DLD1 (cell line): Measurements from ENCODE around the gene DAPK3.
"Not testable (repeated sequence)": the region's sequence is repeated elsewhere in the genome, so short reads cannot be mapped to it uniquely, and the experiment has no call there.

Experiments used
- in situ Hi-C: cut with HindIII; loops from 2 replicates; pipeline ENCODE4 v1.10.0; 2017; ENCODE audit warnings: low sequenced_read_pairs

The DAPK3 gene

GRCh38 chr19:3979674-3980352, 8.9 kb upstream of the DAPK3 start:
- in situ Hi-C loops, result loop anchor here (25.0 kb wide), 1 partner anchor 232 kb away; no protein-coding TSS in a partner anchor

GRCh38 chr19:3979289-3979673, 8.4 kb upstream of the DAPK3 start:
- in situ Hi-C loops, result loop anchor here (25.0 kb wide), 1 partner anchor 233 kb away; no protein-coding TSS in a partner anchor

- in situ Hi-C loops, result loop anchor here (25.0 kb wide), 1 partner anchor 234 kb away; no protein-coding TSS in a partner anchor
Measured at GRCh38 chr19:3978145-3978544, 7.2 kb upstream of the DAPK3 start.

DNA sequence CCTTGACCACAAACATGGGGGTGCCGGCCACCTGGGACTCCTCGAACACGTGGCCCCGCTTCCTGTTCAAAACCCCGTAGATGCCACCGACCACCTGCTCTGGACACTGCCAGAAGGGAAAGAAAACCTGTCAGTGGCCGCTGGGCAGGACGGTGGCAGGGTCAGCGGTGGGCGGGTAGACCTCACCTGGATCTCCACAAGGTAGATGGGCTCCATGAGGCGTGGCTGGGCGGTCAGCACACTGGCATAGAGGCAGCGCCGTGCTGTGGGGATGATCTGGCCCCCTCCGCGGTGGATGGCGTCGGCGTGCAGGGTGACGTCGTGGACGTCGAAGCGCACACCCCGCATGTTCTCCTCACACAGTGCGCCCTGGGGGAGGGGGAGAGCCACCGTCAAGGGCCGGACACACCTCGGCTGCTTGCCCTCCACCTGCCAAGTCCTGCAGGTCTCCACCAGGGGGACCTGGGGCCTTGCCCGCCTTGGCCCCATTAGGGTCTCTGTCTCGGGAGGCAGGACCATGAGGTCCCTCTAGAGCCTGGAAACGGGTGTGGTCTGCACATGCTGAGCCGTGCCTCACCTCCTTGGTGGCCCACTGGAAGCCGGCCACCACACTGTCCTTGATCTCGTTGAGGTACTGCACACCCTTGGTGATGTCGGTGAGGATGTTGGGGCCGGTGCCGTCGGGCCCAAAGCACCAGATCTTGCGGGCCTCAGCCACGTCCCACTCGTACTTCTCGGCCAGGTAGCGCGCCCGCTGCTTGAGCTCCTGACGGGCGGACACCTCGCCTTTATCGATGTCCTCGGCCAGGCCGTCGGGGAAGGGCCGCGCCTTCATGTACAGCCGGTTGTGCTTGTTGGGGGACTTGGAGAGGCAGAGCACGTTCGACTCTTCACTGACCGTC, 6.6 kb upstream of the DAPK3 start:
- in situ Hi-C loops, result loop anchor here (25.0 kb wide), 1 partner anchor 235 kb away; no protein-coding TSS in a partner anchor

DNA sequence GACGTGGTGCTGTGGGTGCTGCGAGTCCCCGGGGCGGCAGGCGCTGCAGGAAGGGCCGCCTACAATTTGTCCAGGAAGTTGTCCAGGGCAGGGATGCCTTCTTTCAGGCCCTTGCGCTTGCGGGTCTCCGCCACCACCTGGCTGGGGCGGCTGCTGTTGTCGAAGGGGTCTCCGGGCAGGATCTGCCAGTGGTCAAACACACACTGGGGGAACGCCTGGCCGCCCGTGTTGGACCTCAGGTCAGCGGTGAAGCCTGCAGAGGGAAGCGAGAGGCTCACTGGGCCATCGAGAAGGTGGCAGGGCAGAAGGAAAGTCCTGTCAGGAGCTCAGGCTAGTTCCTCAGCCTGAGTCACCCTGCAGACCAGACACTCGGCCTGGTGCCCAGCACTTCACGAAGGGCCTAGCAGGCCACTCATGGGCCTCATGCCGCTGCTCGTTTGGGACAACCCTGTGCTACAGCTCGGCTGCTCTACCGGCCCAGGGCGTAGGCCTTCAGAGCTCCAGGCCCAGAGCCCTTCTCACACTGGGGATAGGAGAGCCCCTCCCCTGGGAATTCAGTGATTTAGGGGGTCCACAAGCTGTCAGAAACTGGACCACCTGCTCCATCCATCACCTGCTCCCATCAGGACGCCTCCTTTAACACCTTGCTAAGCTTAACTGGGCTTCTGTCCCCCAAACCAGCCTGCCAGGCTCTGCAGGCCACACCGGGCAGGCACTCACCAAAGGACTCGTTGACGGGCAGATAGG, 5.8 kb upstream of the DAPK3 start:
- in situ Hi-C loops, result loop anchor here (25.0 kb wide), 1 partner anchor 236 kb away; no protein-coding TSS in a partner anchor

DNA sequence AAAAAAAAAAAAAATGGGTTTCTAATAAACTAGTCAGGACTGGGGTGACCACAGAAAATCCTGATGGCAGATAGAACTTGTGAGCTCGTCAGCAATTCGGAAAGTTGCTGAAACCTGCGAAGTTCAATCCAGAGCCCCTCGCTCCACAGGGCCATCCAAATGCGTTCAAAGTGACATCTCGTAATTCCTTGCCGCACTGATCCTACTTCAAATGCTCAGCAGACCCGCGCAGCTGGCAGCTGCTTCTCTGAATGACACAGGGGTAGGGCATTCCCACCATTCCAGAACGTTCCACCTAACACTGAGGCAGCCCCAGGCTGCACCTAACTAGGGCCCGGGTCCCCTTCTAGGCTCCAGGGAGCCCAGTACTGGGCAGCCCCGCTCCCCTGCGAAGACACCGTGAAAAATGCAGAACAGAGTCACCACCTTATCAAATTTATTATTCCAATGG, 4.8 kb upstream of the DAPK3 start:
- in situ Hi-C loops, result loop anchor here (25.0 kb wide), 1 partner anchor 237 kb away; no protein-coding TSS in a partner anchor

- in situ Hi-C loops, result loop anchor here (25.0 kb wide), 1 partner anchor 237 kb away; no protein-coding TSS in a partner anchor
Measured at GRCh38 chr19:3975144-3975543, 4.2 kb upstream of the DAPK3 start.

GRCh38 chr19:3970313-3970807, 539 bp downstream of the DAPK3 start:
- in situ Hi-C loops, result no loop called here

DNA sequence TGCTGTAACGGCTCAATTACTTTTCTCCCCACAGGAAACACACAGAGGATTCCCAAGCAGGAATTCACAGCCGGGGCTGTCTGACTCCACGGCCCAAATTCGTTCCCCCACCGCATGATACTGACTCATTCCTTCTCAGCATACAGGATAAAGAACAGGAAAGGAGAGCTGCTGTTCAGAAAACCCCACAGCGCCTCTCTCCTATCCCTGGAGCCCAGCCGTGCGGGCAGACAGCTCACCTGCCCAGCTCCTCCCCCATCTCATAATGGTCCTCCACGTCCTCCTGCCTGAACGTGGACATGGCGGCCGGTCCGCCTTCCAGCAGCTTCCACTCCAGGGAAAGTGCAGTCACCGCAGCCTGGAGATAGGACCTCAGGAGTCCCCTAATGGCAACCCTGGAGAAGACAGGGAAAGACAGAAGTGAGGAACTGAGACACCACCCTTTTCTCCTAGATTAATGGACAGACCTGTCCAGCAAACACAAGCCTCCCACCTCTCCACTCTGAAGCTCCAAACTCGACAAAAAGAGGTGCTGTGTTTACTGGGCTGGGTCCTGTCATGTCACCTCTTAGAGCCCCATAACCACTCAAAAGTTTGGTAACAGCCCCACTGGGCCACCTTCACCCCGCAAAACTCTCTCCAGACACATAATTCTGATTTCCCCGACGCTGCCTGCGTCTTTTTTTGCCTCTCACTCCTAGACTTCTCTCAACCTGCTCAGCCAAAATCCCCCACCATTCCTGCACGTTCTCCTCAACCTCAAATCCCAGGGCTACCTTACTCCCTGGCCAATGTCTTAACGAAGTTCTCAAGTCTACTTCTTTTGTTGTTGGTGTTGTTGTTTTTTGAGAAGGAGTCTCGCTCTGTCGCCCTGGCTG, 1.2 kb downstream of the DAPK3 start:
- in situ Hi-C loops, result no loop called here

GRCh38 chr19:3968556-3969434, 2.1 kb downstream of the DAPK3 start:
- in situ Hi-C loops, result no loop called here

GRCh38 chr19:3967983-3968382, 2.9 kb downstream of the DAPK3 start:
- in situ Hi-C loops, result not testable (repeated sequence)

- in situ Hi-C loops, result no loop called here
Measured at GRCh38 chr19:3966051-3967017, 4.6 kb downstream of the DAPK3 start.

DNA sequence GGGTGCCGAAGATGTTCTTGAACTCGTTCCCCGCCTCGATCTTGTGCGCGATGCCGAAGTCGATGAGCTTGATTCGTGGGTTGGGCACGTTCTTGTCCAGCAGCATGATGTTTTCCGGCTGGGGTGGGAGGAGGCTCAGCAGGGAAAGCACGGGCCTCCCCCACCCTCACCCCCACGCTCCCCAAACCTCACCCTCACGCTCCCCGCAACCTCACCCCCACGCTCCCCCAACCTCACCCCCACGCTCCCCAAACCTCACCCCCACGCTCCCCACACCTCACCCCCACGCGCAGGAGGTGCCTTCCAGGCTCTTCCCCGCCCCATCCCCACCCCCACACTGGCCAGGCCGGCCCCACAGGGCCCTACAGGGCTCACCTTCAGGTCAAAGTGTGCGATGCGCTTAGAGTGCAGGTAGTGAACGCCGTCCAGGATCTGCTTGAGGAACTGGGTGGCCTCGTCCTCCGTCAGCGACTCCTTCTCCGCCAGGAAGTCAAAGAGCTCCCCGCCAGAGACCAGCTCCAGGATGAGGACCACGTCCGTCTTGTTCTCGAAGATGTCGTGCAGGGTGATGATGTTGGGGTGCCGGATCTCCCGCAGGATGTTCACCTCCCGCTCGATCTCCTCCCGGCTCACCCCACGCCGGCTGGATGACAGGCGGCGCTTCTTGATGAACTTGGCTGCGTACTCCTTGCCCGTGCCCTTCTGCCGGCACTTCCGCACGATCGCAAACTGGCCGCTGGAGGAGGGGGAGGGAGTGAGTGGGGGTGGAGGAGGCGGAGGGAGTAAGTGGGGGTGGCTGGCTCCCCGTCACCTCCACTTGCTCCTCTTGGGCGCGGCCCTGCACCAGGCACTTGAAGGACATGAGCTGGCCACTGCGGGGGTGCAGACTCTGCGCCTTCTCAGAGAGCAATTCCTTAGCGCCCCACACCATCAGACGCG, 6.4 kb downstream of the DAPK3 start:
- in situ Hi-C loops, result no loop called here

- in situ Hi-C loops, result no loop called here
Measured at GRCh38 chr19:3963458-3964255, 7.2 kb downstream of the DAPK3 start.

DNA sequence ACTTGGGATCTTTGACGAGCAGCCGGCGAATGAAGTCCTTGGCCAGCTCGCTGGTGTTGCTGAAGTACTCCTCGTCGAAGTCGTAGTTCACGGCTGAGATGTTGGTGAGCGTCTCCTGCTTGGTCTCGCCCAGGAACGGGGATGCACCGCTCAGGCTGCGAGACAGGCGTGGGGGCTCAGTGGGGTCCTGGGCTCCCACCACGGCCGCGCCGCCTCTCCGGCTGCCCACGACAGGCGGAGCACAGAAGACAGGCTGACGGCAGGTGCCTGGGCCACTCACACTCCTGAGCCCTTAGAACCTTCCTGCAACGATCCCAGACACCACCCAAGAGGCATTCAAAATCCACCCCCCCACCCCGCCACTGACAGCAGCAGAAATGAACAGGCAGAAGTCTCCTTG, 9.9 kb downstream of the DAPK3 start:
- in situ Hi-C loops, result no loop called here

DNA sequence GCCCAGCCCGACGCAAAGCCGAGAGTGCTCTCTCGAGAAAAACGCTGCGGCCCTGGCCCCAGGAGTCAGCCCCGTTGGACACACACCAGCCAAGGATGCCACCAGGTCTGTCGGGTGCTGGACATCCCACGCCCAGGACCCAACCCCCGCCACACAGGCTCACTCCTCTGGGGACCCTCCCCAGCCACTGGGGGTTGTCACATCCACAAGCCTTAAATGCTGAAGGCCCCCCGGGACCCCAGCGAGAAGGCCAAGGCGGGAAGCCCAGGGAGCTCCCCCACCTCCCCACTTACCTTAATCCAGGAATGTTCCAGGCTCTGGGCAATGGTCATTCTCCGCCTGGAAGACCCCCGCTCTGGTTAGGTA, 11.2 kb downstream of the DAPK3 start:
- in situ Hi-C loops, result no loop called here
